ENCODE results near the gene CST8. TPM values are rescaled to one million over a fixed set of nuclear protein-coding genes. Genes with fewer than 3 reads are reported as not detected.

The CST8 gene
- total and polyA plus RNA-seq, 2 donors (not counting 1 experiment from before 2014, with no cell fraction given), result not detected

DNA sequence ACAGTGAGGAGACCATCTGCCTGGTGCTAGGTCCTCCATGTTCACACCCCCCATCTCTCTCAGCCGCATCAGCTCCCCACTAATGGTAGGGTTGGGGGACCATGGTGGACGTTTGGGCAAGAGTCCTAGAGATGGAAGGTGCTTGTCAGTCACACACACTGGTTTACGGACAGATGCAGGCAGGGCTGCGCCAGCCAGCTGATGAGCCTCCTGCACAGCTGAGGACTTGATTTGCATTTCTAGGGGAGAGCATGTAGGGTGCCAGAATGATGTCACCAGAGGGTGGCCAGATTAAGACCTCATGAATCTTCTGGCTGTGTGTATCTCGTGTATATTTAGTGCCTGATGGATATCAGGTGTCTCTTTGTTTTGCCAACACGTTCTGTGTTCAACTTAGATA, 28.6 kb downstream of the CST8 start:
- ChIA-PET POLR2A (no interaction called here), CTCF (no interaction called here)

GRCh38 chr20:23520185-23520584, 29.3 kb downstream of the CST8 start:
- H2AFZ ChIP-seq (ENCODE audit: insufficient read depth, low read depth, low read length, poor library complexity, severe bottlenecking), result no peak overlapping the region
- no peak overlapping the region for H3K4me2 ChIP-seq (replicated peaks; ENCODE audit: low read depth, low read length, poor library complexity, severe bottlenecking)
- no peak overlapping the region for H3K9ac ChIP-seq (ENCODE audit: low read length)
- H3K27ac ChIP-seq (ENCODE audit: low read length in 2 of 2), result no peak overlapping the region
- Mint-ChIP-seq H3K4me3 (no peak overlapping the region), H3K27ac (no peak overlapping the region), H3K27me3 (no peaks in the 10 kb centered on the region), H3K4me1 (no peaks in the 10 kb centered on the region), H3K9me3 (ENCODE audit: insufficient read depth) (no peaks in the 10 kb centered on the region)
- no peaks in the 10 kb centered on the region for H4K20me1 ChIP-seq (ENCODE audit: control insufficient read depth, insufficient read depth, low read length, poor library complexity, severe bottlenecking)
- H3K27me3 ChIP-seq (replicated peaks in 1 of 4; ENCODE audit: control extremely low read depth in 1 of 4, control insufficient read depth in 3 of 4, insufficient read depth in 4 of 4, low read length in 3 of 4), result no peaks in the 10 kb centered on the region
- no peaks in the 10 kb centered on the region for H3K79me2 ChIP-seq (ENCODE audit: control insufficient read depth, insufficient read depth, low read length)
- ATAC-seq (ENCODE audit: low read depth), result no peak
- no peaks in the 10 kb centered on the region for H3K36me3 ChIP-seq (replicated peaks in 1 of 2; ENCODE audit: control extremely low read depth in 1 of 2, control insufficient read depth in 1 of 2, extremely low read depth in 1 of 2, insufficient read depth in 2 of 2, low read length in 1 of 2)
- ChIA-PET CTCF (no interaction called here), POLR2A (no interaction called here)
- H3K9me3 ChIP-seq (ENCODE audit: control extremely low read depth in 1 of 3, control insufficient read depth in 2 of 3, insufficient read depth in 1 of 3, low read length in 2 of 3), result peaks cover 0 to 5% (median 0%) of the 10 kb centered on the region in 3 donors
- 83% methylated on average over 1 of the region's 2 CpGs for WGBS (ENCODE audit: insufficient coverage)
- TF ChIP-seq CTCF (IDR thresholded peaks at IDR 0.05) (no peak), EZH2 (IDR thresholded peaks at IDR 0.05; ENCODE audit: borderline replicate concordance, insufficient read depth, low read depth, low read length, poor library complexity, severe bottlenecking) (no peak)
- H3K4me1 ChIP-seq (ENCODE audit: control insufficient read depth in 2 of 2, insufficient read depth in 2 of 2, low read length in 2 of 2), result no peaks in the 10 kb centered on the region
- DNase-seq, result no peak
- H3K4me3 ChIP-seq (ENCODE audit: control extremely low read depth in 1 of 5, extremely low read depth in 1 of 5, insufficient read depth in 1 of 5, low read depth in 2 of 5, low read length in 4 of 5), result no peak overlapping the region
- intact Hi-C loops (cut with micrococcal nuclease), result no loop called here

More for the DNA sequence above, 28.6 kb downstream of the CST8 start:
- H3K4me3 Mint-ChIP-seq, result no peak overlapping the region
- no peak overlapping the region for H3K27ac Mint-ChIP-seq
- no peaks in the 10 kb centered on the region for H3K36me3 ChIP-seq (replicated peaks in 1 of 2; ENCODE audit: control extremely low read depth in 1 of 2, control insufficient read depth in 1 of 2, extremely low read depth in 1 of 2, insufficient read depth in 2 of 2, low read length in 1 of 2)
- no peaks in the 10 kb centered on the region for H4K20me1 ChIP-seq (ENCODE audit: control insufficient read depth, insufficient read depth, low read length, poor library complexity, severe bottlenecking)
- ATAC-seq (ENCODE audit: low read depth), result no peak
- H3K4me2 ChIP-seq (replicated peaks; ENCODE audit: low read depth, low read length, poor library complexity, severe bottlenecking), result no peak overlapping the region
- no peak overlapping the region for H3K9ac ChIP-seq (ENCODE audit: low read length)
- no peaks in the 10 kb centered on the region for H3K79me2 ChIP-seq (ENCODE audit: control insufficient read depth, insufficient read depth, low read length)
- no peaks in the 10 kb centered on the region for H3K4me1 Mint-ChIP-seq
- no peak overlapping the region for H3K27ac ChIP-seq (ENCODE audit: low read length in 2 of 2)
- no peaks in the 10 kb centered on the region for H3K27me3 Mint-ChIP-seq
- H3K27me3 ChIP-seq (replicated peaks in 1 of 4; ENCODE audit: control extremely low read depth in 1 of 4, control insufficient read depth in 3 of 4, insufficient read depth in 4 of 4, low read length in 3 of 4), result no peaks in the 10 kb centered on the region
- no peaks in the 10 kb centered on the region for H3K4me1 ChIP-seq (ENCODE audit: control insufficient read depth in 2 of 2, insufficient read depth in 2 of 2, low read length in 2 of 2)
- H3K4me3 ChIP-seq (ENCODE audit: control extremely low read depth in 1 of 5, extremely low read depth in 1 of 5, insufficient read depth in 1 of 5, low read depth in 2 of 5, low read length in 4 of 5), result no peak overlapping the region
- peaks cover 0 to 5% (median 0%) of the 10 kb centered on the region in 3 donors for H3K9me3 ChIP-seq (ENCODE audit: control extremely low read depth in 1 of 3, control insufficient read depth in 2 of 3, insufficient read depth in 1 of 3, low read length in 2 of 3)
- TF ChIP-seq CTCF (IDR thresholded peaks at IDR 0.05), result no peak
- TF ChIP-seq EZH2 (IDR thresholded peaks at IDR 0.05; ENCODE audit: borderline replicate concordance, insufficient read depth, low read depth, low read length, poor library complexity, severe bottlenecking), result no peak
- no peaks in the 10 kb centered on the region for H3K9me3 Mint-ChIP-seq (ENCODE audit: insufficient read depth)
- 65% methylated on average over 3 of the region's 6 CpGs for WGBS (ENCODE audit: insufficient coverage)
- no peak overlapping the region for H2AFZ ChIP-seq (ENCODE audit: insufficient read depth, low read depth, low read length, poor library complexity, severe bottlenecking)
- DNase-seq, result no peak
- intact Hi-C loops (cut with micrococcal nuclease), result no loop called here

Data from B cell (primary cell).